Measurements from ENCODE around the gene IL20.

GRCh38 chr1:206915030-206915735, 49.8 kb downstream of the IL20 start:
- TF ChIP-seq CTCF (IDR thresholded peaks at IDR 0.05): no peak
- TF ChIP-seq POLR2A (IDR thresholded peaks at IDR 0.05): no peak
